ENCODE measurements around the gene ZNF22. TPM values are rescaled to one million over a fixed set of nuclear protein-coding genes. Genes with fewer than 3 reads are reported as not detected.

ZNF22 gene
- total and polyA plus RNA-seq, 12 donors = 8.0 to 28.7 (median 13.2) TPM

DNA sequence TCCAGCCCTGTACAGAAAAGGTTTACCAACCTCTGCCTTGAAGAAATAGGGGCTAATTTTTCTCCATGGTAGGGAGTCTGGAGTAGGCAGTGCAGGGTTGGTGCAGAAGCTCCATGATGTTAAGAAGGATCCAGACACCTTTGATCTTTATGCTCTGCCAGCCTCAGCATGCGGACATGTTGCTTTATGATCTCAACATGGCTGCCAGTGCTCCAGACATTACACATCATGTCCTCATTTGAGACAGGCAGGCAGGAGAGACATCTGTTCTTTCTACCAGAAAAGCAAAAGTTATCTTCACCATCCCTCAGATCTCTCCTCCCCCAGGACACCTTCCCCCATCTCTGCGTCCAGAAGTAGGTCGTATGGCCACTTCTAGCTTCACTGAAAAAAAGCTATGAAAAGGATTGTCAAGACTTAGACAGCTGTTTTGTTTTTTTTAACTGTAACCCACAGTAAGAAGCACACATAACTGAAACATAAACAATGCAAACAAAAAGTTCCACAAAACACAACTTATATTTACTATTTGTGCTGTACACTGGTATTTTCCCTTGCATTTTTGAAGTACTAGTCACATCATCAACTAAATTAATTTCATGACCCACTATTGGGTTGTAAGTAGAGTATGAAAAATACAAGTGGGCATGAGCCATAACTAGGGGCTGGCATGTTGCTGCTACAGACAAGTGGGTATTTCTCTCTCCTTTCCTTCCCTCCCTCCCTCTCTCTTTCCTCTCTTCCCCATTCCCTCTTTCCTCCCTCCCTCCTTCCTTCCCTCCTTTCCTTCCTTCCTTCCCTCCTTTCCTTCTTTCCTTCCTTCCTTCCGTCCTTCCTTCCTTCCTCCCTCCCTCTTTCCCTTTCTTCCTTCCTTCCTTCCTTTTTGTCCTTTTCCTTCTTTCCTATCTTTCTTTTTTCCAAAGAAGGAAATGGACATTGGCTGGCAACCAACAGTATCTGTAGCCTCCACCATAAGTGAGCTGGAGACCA is 43.7 kb upstream of the ZNF22 start:
- H3K4me1 ChIP-seq (replicated peaks in 1 of 2) = peaks cover 20 to 31% of the 10 kb centered on the region in 2 donors
- H3K36me3 ChIP-seq (replicated peaks in 1 of 2) = peaks cover 0 to 5% of the 10 kb centered on the region in 2 donors
- TF ChIP-seq, protein P1, sequence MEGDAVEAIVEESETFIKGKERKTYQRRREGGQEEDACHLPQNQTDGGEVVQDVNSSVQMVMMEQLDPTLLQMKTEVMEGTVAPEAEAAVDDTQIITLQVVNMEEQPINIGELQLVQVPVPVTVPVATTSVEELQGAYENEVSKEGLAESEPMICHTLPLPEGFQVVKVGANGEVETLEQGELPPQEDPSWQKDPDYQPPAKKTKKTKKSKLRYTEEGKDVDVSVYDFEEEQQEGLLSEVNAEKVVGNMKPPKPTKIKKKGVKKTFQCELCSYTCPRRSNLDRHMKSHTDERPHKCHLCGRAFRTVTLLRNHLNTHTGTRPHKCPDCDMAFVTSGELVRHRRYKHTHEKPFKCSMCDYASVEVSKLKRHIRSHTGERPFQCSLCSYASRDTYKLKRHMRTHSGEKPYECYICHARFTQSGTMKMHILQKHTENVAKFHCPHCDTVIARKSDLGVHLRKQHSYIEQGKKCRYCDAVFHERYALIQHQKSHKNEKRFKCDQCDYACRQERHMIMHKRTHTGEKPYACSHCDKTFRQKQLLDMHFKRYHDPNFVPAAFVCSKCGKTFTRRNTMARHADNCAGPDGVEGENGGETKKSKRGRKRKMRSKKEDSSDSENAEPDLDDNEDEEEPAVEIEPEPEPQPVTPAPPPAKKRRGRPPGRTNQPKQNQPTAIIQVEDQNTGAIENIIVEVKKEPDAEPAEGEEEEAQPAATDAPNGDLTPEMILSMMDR (IDR thresholded peaks at IDR 0.05) = no peak
- no peak for TF ChIP-seq POLR2A (IDR thresholded peaks at IDR 0.05)
- H3K4me3 ChIP-seq = no peak overlapping the region
- H3K27ac ChIP-seq = peak overlapping the region in 1 of 5 donors; percentile 10
- intact Hi-C loops (cut with DNase I) = no loop called here
- no peaks in the 10 kb centered on the region for H3K9me3 ChIP-seq (replicated peaks in 1 of 3)
- no peaks in the 10 kb centered on the region for H3K27me3 ChIP-seq
- peak in 2 of 7 donors; percentile 4 to 35 for DNase-seq
- 93 to 97% (median 95%) methylated on average over 4 of the region's 4 CpGs for WGBS, 4 donors

DNA sequence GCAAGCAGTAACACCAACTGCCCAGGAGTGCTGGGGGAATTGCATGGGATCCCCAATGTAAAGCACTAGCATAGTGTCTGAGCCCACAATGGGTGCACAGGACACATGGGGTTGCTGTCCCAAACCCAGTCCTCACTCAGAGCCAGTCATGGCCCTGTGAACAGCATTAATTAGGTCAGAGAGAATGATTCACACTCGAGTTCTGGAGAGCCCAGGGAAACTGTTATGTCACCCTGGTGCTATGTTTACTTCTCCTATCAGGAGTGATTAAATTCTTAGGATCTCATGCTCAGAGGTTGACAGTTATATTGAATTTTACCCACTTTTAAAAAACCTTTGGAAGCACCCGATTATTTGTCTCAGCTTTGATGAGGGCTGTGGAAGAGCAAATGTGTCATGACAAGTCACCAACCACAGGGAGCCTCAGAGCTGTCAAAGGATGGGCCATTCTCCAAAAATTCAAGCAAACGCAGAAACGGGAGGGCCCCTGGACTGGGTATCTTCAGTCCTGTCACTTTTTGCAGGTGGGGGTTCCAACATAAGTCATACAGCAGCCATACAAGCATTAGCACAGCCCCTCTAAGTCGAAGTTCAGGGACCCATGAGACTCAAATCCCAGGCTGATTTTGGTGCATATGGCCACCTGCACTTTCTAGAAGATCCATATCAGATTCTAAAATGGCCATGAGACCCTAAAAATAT is 42.4 kb upstream of the ZNF22 start:
- Histone ChIP-seq H3K27me3 (no peaks in the 10 kb centered on the region), H3K36me3 (replicated peaks in 1 of 2) (peaks cover 0 to 5% of the 10 kb centered on the region in 2 donors), H3K4me3 (peak overlapping the region in 2 of 4 donors; percentile 50 to 79), H3K4me1 (replicated peaks in 1 of 2) (peaks cover 20 to 26% of the 10 kb centered on the region in 2 donors), H3K27ac (peak overlapping the region in 4 of 5 donors; percentile 81 to 94 (median 92)), H3K9me3 (replicated peaks in 1 of 3) (no peaks in the 10 kb centered on the region)
- intact Hi-C loops (cut with DNase I) = no loop called here
- peak in 5 of 7 donors; percentile 34 to 70 (median 63) for DNase-seq
- TF ChIP-seq, protein P1 (IDR thresholded peaks at IDR 0.05) = no peak
- peak in 1 of 2 donors; percentile 40 for TF ChIP-seq POLR2A (IDR thresholded peaks at IDR 0.05)
- WGBS, 4 donors = 27 to 41% (median 34%) methylated on average over 5 of the region's 5 CpGs

DNA sequence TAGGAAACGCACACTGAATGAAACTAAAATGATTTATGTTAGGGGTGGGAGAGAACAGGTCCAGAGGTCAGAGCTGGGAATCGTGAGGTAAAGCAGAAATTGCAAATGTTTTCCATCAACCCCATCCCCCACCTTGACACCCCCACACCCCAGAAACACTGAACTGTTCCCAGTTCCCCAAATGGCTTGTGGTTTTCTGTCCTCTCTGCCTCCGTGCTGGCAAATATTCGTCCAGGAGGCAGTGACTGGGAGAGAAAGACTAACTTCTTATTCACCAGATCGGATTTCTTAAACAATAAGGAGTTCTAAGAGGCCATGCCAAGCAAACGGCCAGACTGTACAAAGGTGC is 41.9 kb upstream of the ZNF22 start:
- DNase-seq = peak in 1 of 7 donors; percentile 24
- Histone ChIP-seq H3K27ac (peak overlapping the region; percentile 34 to 94 (median 90)), H3K4me1 (replicated peaks in 1 of 2) (peaks cover 20 to 24% of the 10 kb centered on the region in 2 donors), H3K9me3 (replicated peaks in 1 of 3) (no peaks in the 10 kb centered on the region), H3K36me3 (replicated peaks in 1 of 2) (peaks cover 0 to 5% of the 10 kb centered on the region in 2 donors), H3K4me3 (peak overlapping the region; percentile 50 to 86 (median 79)), H3K27me3 (no peaks in the 10 kb centered on the region)
- WGBS, 4 donors = 2 to 5% (median 5%) methylated on average over 5 to 6 of the region's 6 CpGs
- intact Hi-C loops (cut with DNase I) = no loop called here
- TF ChIP-seq, protein P1 (IDR thresholded peaks at IDR 0.05) = no peak
- TF ChIP-seq POLR2A (IDR thresholded peaks at IDR 0.05) = no peak

Measured in adrenal gland (tissue), 12 donors.